ENCODE data around the gene GOLGA6L2.

- TF ChIP-seq CTCF (IDR thresholded peaks at IDR 0.05; ENCODE audit: low read length) (no peak), EZH2 (optimal IDR thresholded peaks at IDR 0.05; ENCODE audit: low read depth, low read length) (no peak)
These were observed 6.4 kb downstream of the GOLGA6L2 start for GRCh38 chr15:23440596-23440995.

Measured in MM.1S (cell line).